Activated CD4-positive, alpha-beta T cell treated with anti-CD3 and anti-CD28 coated beads for 36 hours (primary cell): ENCODE measurements around the gene PLCXD1. TPM values are rescaled to one million over a fixed set of nuclear protein-coding genes. Genes with fewer than 3 reads are reported as not detected.
"Not testable (repeated sequence)": the region's sequence is repeated elsewhere in the genome, so short reads cannot be mapped to it uniquely, and the experiment has no call there.

Experiments
- ATAC-seq: fragments of 200-7000 bp; cut with Tn5 transposase; one replicate; pipeline ENCODE4 v1.10.0; 2021; ENCODE audit warnings: mild to moderate bottlenecking, moderate library complexity
- CTCF ChIA-PET: fragments of 350-600 bp; sonication (Branson Sonifier 250); formaldehyde crosslinking; loops from one replicate; lab custom pipeline; 2021; ENCODE audit warnings: antibody characterized with exemption; lab: Charles Lee
- POLR2A ChIA-PET: fragments of 350-600 bp; sonication (Branson Sonifier 250); formaldehyde crosslinking; loops from one replicate; lab custom pipeline; 2021; ENCODE audit warnings: antibody characterized with exemption, inconsistent platforms; lab: Charles Lee
- DNase-seq: peaks from one replicate; pipeline ENCODE4 v3.0.0-alpha.2; 2020
- H3K27ac Mint-ChIP-seq: one replicate; pipeline ENCODE4 v1.8.0; 2021; ENCODE audit warnings: mixed read lengths
- H3K27me3 Mint-ChIP-seq: one replicate; pipeline ENCODE4 v1.8.0; 2021; ENCODE audit warnings: mixed read lengths
- H3K36me3 Mint-ChIP-seq: one replicate; pipeline ENCODE4 v1.8.0; 2021; ENCODE audit warnings: low read depth, mixed read lengths
- H3K4me1 Mint-ChIP-seq: one replicate; pipeline ENCODE4 v1.8.0; 2021; ENCODE audit warnings: mixed read lengths
- H3K4me3 Mint-ChIP-seq: one replicate; pipeline ENCODE4 v1.8.0; 2021; ENCODE audit warnings: mild to moderate bottlenecking, moderate library complexity, mixed read lengths
- H3K9me3 Mint-ChIP-seq: one replicate; pipeline ENCODE4 v1.8.0; 2021; ENCODE audit warnings: low read depth, mixed read lengths
- intact Hi-C, 2 experiments: fragments of 100-400 bp; cut with DNase I in 1 of 2; cut with micrococcal nuclease in 1 of 2; formaldehyde crosslinking; loops; one replicate each; pipeline versions ENCODE4 v1.14.2 to v1.15.1; 2022 to 2024; cut with DNase I, micrococcal nuclease
- total RNA-seq, 2 experiments: library from RNA; stranded (reverse); gene quantifications; one replicate each; pipeline ENCODE4 v1.2.3, GENCODE V29; 2021

Gene PLCXD1
- total RNA-seq, 2 experiments from 2014 or later: 92.8 to 127 TPM

DNA sequence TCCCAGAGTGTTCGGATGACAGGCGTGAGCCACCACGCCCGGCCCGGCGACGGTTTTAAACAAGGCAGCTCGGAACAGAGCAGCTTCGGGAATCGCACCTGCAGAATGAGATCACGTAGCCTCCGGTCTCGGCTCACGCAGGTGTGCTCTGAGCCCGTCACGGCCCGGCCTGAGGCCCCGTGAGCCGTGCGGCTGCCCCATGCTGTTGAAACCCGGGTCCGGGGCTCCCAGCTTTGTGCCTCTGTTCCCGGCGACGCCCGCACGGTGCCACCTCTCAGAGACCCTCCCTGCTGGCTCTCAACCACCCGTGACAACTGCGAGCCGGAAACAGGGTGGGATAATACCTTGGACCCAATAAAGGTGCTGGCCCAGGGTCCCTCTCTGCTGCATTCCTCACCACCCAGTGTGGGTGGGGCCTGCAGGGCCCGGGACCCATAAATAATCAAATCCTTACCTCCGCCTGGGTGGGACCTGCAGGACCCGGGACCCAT is 13.4 kb upstream of the PLCXD1 start:
- H3K27me3 Mint-ChIP-seq: no peaks in the 10 kb centered on the region
- ATAC-seq: no peak
- ChIA-PET POLR2A (no interaction called here), CTCF (no interaction called here)
- no peak overlapping the region for H3K4me3 Mint-ChIP-seq
- no peak overlapping the region for H3K27ac Mint-ChIP-seq
- no peaks in the 10 kb centered on the region for H3K9me3 Mint-ChIP-seq
- intact Hi-C loops: no loop called here
- DNase-seq: no peak
- H3K4me1 Mint-ChIP-seq: no peaks in the 10 kb centered on the region
- H3K36me3 Mint-ChIP-seq: no peaks in the 10 kb centered on the region

DNA sequence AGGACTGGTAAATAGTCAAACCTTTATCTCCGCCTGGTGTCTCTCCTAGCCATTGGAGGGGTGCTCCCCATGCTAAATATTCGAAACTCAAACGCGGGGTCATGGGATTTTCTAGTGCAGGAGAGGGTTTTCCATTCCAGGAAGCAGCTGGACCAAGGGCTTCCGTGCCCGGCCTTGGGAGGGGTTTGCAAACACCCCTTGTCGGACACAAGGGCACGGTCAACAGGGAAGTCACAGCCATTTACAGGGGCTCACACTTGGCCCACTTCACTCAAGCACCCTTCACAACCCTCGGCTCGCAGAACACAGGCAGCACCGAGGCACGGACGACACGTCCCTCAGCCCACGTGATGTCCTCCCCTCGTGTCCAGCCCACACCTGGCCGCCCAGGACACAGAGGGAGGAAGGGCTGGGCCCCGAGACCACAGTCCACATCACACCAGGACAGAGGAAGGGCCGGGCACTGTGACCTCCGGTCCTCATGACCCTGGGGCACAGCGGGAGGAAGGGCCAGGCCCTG is 10.3 kb upstream of the PLCXD1 start:
- no peaks in the 10 kb centered on the region for H3K27me3 Mint-ChIP-seq
- no peaks in the 10 kb centered on the region for H3K9me3 Mint-ChIP-seq
- POLR2A ChIA-PET: no interaction called here
- intact Hi-C loops: no loop called here
- CTCF ChIA-PET: no interaction called here
- ATAC-seq (no peak), DNase-seq (no peak)
- no peak overlapping the region for H3K4me3 Mint-ChIP-seq
- no peaks in the 10 kb centered on the region for H3K36me3 Mint-ChIP-seq
- no peak overlapping the region for H3K27ac Mint-ChIP-seq
- peaks cover 2% of the 10 kb centered on the region for H3K4me1 Mint-ChIP-seq

DNA sequence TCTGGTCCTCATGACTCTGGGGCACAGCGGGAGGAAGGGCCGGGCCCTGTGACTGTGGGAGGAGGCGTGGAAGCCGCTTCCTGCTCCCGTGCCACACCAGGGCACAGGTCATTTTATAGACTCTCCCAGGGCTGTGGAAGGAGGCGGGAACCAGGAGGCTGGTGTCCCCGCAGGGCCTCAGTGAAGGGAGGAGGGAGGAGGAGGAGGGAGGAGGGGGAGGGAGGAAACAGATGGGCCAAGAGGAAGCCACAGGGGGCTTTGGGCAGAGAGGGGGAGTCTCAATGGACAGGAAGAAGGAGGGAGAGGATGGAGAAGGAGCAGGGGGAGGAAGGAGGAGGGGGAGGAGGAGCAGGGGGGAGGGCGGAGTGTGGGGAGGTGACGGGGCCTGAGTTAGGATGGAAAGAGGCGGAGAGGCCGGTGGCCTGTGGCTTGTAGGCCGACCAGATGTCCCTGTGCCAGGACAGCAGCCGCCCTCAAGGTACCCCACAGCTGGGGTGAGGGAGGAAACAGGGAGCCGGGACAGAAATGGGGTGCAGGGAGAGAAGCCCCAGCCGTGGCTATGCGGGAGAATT is 6.2 kb upstream of the PLCXD1 start:
- Mint-ChIP-seq H3K9me3 (no peaks in the 10 kb centered on the region), H3K36me3 (no peaks in the 10 kb centered on the region), H3K27me3 (no peaks in the 10 kb centered on the region), H3K4me3 (peak overlapping the region; percentile 44), H3K4me1 (peaks cover 12% of the 10 kb centered on the region), H3K27ac (no peak overlapping the region)
- ATAC-seq (no peak), DNase-seq (no peak)
- intact Hi-C loops: no loop called here
- POLR2A ChIA-PET: no interaction called here
- CTCF ChIA-PET: no interaction called here

DNA sequence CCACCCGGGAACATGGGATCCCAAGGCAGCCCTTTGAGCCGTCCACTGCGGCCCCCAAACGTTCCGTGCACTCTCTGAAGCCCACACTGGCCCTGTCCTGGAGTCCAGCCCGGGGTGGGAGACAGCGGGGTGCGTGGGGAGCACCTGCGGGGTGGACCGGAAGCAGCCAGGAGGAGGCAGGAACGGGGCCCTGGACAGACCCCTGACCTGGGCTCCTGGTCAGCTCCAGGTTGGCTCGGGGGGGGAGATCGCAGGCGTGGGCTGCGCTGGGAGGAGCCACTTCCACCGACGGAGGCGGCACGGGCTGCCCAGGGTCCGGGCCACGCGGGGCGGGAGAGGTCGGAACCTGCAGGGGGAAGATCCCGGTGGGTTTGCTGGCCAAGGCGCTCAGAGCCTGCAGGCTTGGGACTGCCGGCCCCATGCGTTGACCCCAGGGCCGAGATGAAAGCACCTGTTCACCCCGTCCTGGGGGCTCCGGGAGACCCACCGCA is 5.7 kb upstream of the PLCXD1 start:
- Mint-ChIP-seq H3K4me3 (peak overlapping the region; percentile 44), H3K4me1 (peaks cover 12% of the 10 kb centered on the region), H3K36me3 (no peaks in the 10 kb centered on the region), H3K27ac (no peak overlapping the region), H3K9me3 (no peaks in the 10 kb centered on the region), H3K27me3 (no peaks in the 10 kb centered on the region)
- ChIA-PET POLR2A (no interaction called here), CTCF (no interaction called here)
- intact Hi-C loops: no loop called here
- ATAC-seq (peak; percentile 12), DNase-seq (no peak)

DNA sequence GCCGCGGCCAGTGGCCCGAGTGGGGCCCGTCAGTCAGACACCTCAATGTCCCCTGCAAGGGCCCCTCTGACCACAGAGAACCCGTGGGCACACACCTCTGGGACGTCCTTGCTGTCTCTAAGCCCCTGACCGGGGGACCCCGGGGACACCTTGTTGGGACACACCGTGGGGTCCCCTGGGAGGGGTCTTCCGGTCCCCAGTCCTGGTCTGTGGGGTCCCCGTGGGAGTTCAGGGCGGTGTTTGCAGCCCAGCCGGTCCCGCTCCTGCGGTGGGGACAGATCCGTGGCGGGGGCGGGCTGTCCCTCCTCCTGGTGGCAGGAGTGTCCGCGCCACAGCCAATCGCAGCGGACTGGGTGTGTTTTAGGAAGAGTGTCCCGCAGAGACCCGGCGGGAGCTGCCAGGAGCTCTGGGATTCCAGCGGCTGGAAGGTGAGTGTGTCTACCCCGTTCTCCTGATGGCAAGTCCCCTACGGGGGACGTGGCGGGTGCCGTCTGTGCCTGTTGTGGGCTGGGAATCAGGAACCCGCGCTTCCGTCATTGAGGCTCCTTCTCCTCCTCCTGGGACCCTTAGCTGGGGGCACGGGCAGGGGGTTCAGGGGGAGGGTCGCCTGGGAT is 5.1 kb upstream of the PLCXD1 start:
- Mint-ChIP-seq H3K27ac (no peak overlapping the region), H3K36me3 (no peaks in the 10 kb centered on the region), H3K27me3 (no peaks in the 10 kb centered on the region), H3K4me3 (peak overlapping the region; percentile 68), H3K4me1 (peaks cover 12% of the 10 kb centered on the region), H3K9me3 (no peaks in the 10 kb centered on the region)
- ChIA-PET POLR2A (no interaction called here), CTCF (no interaction called here)
- peak; percentile 63 for DNase-seq
- peak; percentile 70 for ATAC-seq
- intact Hi-C loops: no loop called here

DNA sequence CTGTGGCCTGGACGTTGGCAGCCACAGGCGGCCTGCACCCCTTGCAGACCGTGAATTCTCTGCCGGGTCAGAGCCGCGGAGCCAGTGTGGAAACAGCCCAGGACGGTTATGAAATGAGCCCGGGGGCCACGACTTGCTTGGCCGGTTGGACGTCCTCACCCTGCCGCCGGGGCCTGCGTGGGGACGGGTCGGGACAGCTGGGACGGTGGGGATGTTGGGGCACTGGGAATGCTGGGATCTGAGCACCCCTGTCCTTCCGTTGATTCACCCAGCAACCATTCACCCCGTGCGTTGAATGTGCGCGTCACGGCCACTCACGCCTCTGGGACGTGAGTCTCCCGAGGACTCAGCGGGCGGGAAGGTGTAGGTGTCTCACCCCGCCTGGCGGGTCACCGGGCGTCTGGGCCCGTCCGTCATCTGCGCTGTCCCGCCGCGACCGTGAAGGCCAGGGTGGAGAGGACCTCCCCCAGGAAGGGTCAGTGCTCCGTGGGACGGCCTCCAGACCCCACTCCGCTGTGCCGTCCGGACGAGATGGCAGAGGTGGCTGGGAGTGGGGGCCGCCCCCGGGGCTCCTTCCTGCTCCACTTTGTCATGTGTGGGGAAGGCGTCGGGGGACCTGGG is 4.5 kb upstream of the PLCXD1 start:
- peak; percentile 60 for DNase-seq
- H3K9me3 Mint-ChIP-seq: no peaks in the 10 kb centered on the region
- CTCF ChIA-PET: no interaction called here
- no peak overlapping the region for H3K27ac Mint-ChIP-seq
- no peaks in the 10 kb centered on the region for H3K27me3 Mint-ChIP-seq
- peak; percentile 39 for ATAC-seq
- peaks cover 2% of the 10 kb centered on the region for H3K36me3 Mint-ChIP-seq
- peaks cover 12% of the 10 kb centered on the region for H3K4me1 Mint-ChIP-seq
- intact Hi-C loops: no loop called here
- POLR2A ChIA-PET: no interaction called here
- H3K4me3 Mint-ChIP-seq: peak overlapping the region; percentile 68

DNA sequence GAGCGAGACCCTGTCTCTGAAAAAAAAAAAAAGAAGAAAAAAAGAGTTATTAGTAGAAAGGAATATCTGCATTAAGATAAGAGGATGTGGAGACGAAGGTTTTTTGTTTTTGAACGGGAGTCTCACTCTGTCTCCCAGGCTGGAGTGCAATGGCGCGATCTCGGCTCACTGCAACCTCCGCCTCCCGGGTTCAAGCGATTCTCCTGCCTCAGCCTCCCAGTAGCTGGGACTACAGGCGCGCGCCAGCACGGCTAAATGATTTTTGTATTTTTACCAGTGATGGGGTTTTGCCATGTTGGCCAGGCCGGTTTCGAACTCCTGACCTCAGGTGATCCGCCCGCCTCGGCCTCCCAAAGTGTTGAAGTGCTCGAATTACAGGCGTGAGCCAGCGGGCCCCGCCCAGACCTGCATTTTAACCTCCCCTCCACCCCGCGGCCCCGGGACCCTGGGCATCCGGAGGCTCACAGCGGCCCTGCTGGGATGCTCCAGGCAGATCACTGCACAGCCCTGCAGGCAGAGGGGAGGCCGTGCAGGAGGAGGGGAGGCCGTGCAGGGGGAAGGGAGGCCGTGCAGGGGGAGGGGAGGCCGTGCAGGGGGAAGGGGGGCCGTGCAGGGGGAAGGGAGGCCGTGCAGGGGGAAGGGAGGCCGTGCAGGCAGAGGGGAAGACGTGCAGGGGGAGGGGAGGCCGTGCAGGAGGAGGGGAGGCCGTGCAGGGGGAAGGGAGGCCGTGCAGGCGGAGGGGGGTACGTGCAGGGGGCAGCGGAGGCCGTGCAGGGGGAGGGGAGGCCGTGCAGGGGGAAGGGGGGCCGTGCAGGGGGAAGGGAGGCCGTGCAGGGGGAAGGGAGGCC is 1.2 kb upstream of the PLCXD1 start:
- H3K27ac Mint-ChIP-seq, POLR2A ChIA-PET, DNase-seq, ATAC-seq, CTCF ChIA-PET, H3K27me3 Mint-ChIP-seq, H3K9me3 Mint-ChIP-seq: not testable (repeated sequence)
- Mint-ChIP-seq H3K4me3 (peak overlapping the region; percentile 39), H3K36me3 (peaks cover 13% of the 10 kb centered on the region), H3K4me1 (peaks cover 14% of the 10 kb centered on the region)
- intact Hi-C loops: loop anchor here in 1 of 2 experiments (5.0 kb wide), 1 partner anchor 1112 kb away; the partner anchor contains the start of gene SLC25A6

DNA sequence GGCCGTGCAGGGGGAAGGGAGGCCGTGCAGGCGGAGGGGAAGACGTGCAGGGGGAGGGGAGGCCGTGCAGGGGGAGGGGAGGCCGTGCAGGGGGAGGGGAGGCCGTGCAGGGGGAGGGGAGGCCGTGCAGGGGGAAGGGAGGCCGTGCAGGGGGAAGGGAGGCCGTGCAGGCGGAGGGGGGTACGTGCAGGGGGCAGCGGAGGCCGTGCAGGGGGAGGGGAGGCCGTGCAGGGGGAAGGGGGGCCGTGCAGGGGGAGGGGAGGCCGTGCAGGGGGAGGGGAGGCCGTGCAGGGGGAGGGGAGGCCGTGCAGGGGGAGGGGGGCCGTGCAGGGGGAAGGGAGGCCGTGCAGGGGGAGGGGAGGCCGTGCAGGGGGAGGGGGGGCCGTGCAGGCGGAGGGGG is 459 bp upstream of the PLCXD1 start:
- Mint-ChIP-seq H3K4me1 (peaks cover 16% of the 10 kb centered on the region), H3K36me3 (peaks cover 20% of the 10 kb centered on the region)
- H3K27ac Mint-ChIP-seq, CTCF ChIA-PET, ATAC-seq, POLR2A ChIA-PET, DNase-seq, H3K4me3 Mint-ChIP-seq, H3K9me3 Mint-ChIP-seq, H3K27me3 Mint-ChIP-seq: not testable (repeated sequence)
- intact Hi-C loops: loop anchor here in 1 of 2 experiments (5.0 kb wide), 1 partner anchor 1112 kb away; the partner anchor contains the start of gene SLC25A6

DNA sequence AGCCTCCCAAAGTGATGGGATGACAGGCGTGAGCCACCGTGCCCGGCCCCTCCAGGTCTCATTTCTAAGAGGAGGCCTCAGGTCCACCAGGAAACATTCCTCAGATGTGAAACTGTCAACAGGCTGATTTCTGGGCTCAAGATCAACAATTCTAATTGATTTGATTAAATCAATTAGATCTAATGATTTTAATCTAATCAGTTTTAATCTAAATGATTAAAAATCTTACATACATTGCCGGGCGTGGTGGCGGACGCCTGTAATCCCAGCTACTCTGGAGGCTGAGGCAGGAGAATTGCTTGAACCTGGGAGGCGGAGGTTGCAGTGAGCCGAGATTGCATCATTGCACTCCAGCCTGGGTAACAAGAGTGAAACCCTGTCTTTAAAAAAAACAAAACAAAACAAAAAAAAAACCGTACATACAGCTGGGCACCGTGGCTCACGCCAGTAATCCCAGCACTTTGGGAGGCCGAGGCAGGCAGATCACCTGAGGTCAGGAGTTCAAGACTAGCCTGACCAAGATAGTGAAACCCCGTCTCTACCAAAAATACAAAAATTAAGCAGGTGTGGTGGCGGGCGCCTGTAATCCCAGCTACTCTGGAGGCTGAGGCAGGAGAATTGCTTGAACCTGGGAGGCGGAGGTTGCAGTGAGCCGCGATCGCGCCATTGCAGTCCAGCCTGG is 960 bp downstream of the PLCXD1 start:
- POLR2A ChIA-PET, H3K27me3 Mint-ChIP-seq, DNase-seq, H3K9me3 Mint-ChIP-seq, CTCF ChIA-PET, ATAC-seq: not testable (repeated sequence)
- H3K36me3 Mint-ChIP-seq: peaks cover 29% of the 10 kb centered on the region
- H3K4me1 Mint-ChIP-seq: peaks cover 26% of the 10 kb centered on the region
- intact Hi-C loops: loop anchor here in 1 of 2 experiments (5.0 kb wide), 1 partner anchor 1110 kb away; the partner anchor contains the start of gene SLC25A6
- H3K4me3 Mint-ChIP-seq: peak overlapping the region; percentile 94
- peak overlapping the region; percentile 88 for H3K27ac Mint-ChIP-seq

DNA sequence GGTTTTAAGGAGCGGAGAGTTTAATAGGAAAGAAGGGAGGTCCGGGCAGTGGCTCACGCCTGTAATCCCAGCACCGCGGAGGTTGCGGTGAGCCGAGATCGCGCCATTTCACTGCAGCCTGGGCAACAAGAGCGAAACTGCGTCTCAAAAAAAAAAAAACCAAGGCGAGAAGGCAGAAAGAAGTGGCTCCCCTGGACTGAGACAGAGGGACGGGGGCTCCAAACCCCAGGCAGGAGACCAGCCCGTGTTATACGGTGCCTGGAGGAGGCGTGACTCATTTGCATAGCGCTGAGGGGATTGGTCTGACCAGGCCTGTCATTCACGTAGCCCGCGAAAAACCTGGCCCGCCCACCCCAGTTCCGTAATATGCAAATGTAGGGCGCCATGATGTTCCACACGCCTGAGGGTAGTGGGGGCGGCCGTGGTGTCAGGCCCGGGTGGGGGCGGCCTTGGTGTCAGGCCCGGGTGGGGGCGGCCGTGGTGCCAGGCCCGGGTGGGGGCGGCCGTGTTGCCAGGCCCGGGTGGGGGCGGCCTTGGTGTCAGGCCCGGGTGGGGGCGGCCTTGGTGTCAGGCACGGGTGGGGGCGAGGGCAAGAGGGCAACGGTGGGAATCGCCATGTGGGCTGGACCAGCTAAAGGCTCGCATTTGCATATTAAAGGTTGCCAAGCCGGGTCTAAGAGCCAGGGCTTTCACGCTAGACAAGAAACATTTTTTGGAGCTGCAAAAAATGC is 2.1 kb downstream of the PLCXD1 start:
- Mint-ChIP-seq H3K4me1 (peaks cover 26% of the 10 kb centered on the region), H3K36me3 (peaks cover 30% of the 10 kb centered on the region), H3K27me3 (no peaks in the 10 kb centered on the region), H3K27ac (peak overlapping the region; percentile 97), H3K4me3 (peak overlapping the region; percentile 94), H3K9me3 (no peaks in the 10 kb centered on the region)
- peak; percentile 96 for DNase-seq
- POLR2A ChIA-PET: no interaction called here
- ATAC-seq: peak; percentile 96
- CTCF ChIA-PET: no interaction called here
- intact Hi-C loops: loop anchor here (1.0 to 5.0 kb wide), 3 partner anchors 35 to 1109 kb away; partner anchors contain the start of genes GTPBP6 (in 2 of the 2), PPP2R3B (in 1 of the 2) and SLC25A6 (in 1 of the 2)
